ENCODE data around the gene MEP1A. TPM values are rescaled to one million over a fixed set of nuclear protein-coding genes. Genes with fewer than 3 reads are reported as not detected.
"Not testable (repeated sequence)": the region's sequence is repeated elsewhere in the genome, so short reads cannot be mapped to it uniquely, and the experiment has no call there.

Gene MEP1A
- total and polyA plus RNA-seq, 2 of the 4 experiments (the other 2 are of a cell fraction): not detected

DNA sequence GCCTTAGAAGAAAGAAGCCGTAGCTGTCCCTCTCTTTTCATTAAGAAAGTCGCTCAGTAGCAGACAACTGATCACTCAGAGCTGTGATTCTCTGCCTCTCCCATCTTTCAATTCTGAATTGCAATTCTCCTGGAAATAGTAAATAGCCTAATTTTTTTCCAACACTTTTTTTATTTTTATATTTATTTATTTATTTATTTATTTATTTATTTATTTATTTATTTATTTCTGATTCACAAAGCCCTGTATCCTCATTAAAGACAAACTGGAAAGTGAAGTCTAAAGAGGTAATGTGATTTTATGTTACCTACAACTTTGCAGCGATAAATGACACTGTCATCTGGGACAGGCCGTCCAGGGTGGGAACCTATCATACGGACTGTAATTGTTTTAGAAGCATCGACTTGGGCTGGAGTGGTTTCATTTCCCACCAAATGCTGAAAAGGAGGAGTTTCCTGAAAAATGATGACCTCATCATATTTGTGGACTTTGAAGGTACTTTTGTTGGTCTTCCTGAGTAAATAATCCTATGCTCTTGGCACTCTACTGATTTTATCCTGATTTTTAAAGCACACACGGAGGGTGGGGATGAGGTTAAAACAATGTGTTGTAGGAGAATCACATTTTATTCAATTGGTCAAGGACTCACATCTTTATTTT is 41.2 kb downstream of the MEP1A start:
- H3K27ac ChIP-seq (ENCODE audit: insufficient read depth, low read length); intact Hi-C loops (cut with micrococcal nuclease); H3K23ac ChIP-seq (ENCODE audit: low read depth, low read length): not testable (repeated sequence)

GRCh38 chr6:46834991-46835390 is 41.8 kb downstream of the MEP1A start:
- H4K20me1 ChIP-seq (ENCODE audit: insufficient read depth, low read length); CTCF ChIA-PET; H3K18ac ChIP-seq (ENCODE audit: low read depth, low read length); H2AFZ ChIP-seq (replicated peaks; ENCODE audit: low read length, poor library complexity); H3K27ac ChIP-seq (ENCODE audit: insufficient read depth, low read length); H2AK9ac ChIP-seq (replicated peaks; ENCODE audit: low read depth, low read length, poor library complexity); H3K23ac ChIP-seq (ENCODE audit: low read depth, low read length); H2BK5ac ChIP-seq (ENCODE audit: low read depth, low read length, poor library complexity, severe bottlenecking); H3K4ac ChIP-seq (ENCODE audit: low read depth, low read length); H2BK15ac ChIP-seq (ENCODE audit: low read depth, low read length); H2BK20ac ChIP-seq (ENCODE audit: low read depth, low read length); H3K4me2 ChIP-seq (ENCODE audit: low read depth, low read length); H3K14ac ChIP-seq (replicated peaks; ENCODE audit: low read depth, low read length); H3K9me1 ChIP-seq (ENCODE audit: insufficient read depth, low read length); H2AK5ac ChIP-seq (ENCODE audit: low read depth, low read length); H3K79me1 ChIP-seq (ENCODE audit: low read depth in 1 of 2, low read length in 2 of 2); H3K36me3 ChIP-seq (ENCODE audit: control insufficient read depth, insufficient read depth, low read length); H3K4me3 ChIP-seq (ENCODE audit: insufficient read depth, low read depth, low read length); H4K5ac ChIP-seq (ENCODE audit: low read depth, low read length); POLR2A ChIA-PET (ENCODE audit: unreplicated experiment); H4K91ac ChIP-seq (ENCODE audit: insufficient read depth, low read depth, low read length); H3K9ac ChIP-seq (ENCODE audit: low read depth, low read length); H3K4me1 ChIP-seq (ENCODE audit: control insufficient read depth, insufficient read depth, low read length); H3K27me3 ChIP-seq (ENCODE audit: control insufficient read depth, insufficient read depth, low read length); H4K8ac ChIP-seq (ENCODE audit: low read depth in 2 of 2, low read length in 2 of 2); intact Hi-C loops (cut with micrococcal nuclease); H3K9me3 ChIP-seq (ENCODE audit: control insufficient read depth, insufficient read depth, low read length); dilution Hi-C loops (cut with HindIII; ENCODE audit: low sequenced_read_pairs, unreplicated experiment); H2BK120ac ChIP-seq (ENCODE audit: low read depth, low read length); DNase-seq; BruUV-seq (replicated peaks); H3K56ac ChIP-seq (ENCODE audit: extremely low read depth, insufficient read depth, low read length); ATAC-seq (ENCODE audit: low read depth): not testable (repeated sequence)
- in situ Hi-C loops (cut with MboI; ENCODE audit: low sequenced_read_pairs): loop anchor here (25.0 kb wide), 1 partner anchor 477 kb away; the partner anchor contains the start of gene TNFRSF21
- WGBS, 2 experiments (ENCODE audit: extremely low coverage in 2 of 2, insufficient read length in 1 of 2): 85% methylated on average over 2 of the region's 2 CpGs; no CpG with 5 or more reads in 1 of the 2 experiments

More for the DNA sequence above, 41.2 kb downstream of the MEP1A start:
- H4K8ac ChIP-seq (ENCODE audit: low read depth in 2 of 2, low read length in 2 of 2); H2BK20ac ChIP-seq (ENCODE audit: low read depth, low read length); CTCF ChIA-PET; dilution Hi-C loops (cut with HindIII; ENCODE audit: low sequenced_read_pairs, unreplicated experiment); H2AFZ ChIP-seq (replicated peaks; ENCODE audit: low read length, poor library complexity); H2AK5ac ChIP-seq (ENCODE audit: low read depth, low read length); H3K56ac ChIP-seq (ENCODE audit: extremely low read depth, insufficient read depth, low read length); BruUV-seq (replicated peaks); POLR2A ChIA-PET (ENCODE audit: unreplicated experiment); H2BK5ac ChIP-seq (ENCODE audit: low read depth, low read length, poor library complexity, severe bottlenecking); H2AK9ac ChIP-seq (replicated peaks; ENCODE audit: low read depth, low read length, poor library complexity); H3K4me1 ChIP-seq (ENCODE audit: control insufficient read depth, insufficient read depth, low read length); H3K9me1 ChIP-seq (ENCODE audit: insufficient read depth, low read length); H3K36me3 ChIP-seq (ENCODE audit: control insufficient read depth, insufficient read depth, low read length); H3K14ac ChIP-seq (replicated peaks; ENCODE audit: low read depth, low read length); H2BK120ac ChIP-seq (ENCODE audit: low read depth, low read length); H3K4ac ChIP-seq (ENCODE audit: low read depth, low read length); H4K91ac ChIP-seq (ENCODE audit: insufficient read depth, low read depth, low read length); H3K9me3 ChIP-seq (ENCODE audit: control insufficient read depth, insufficient read depth, low read length); DNase-seq; H4K5ac ChIP-seq (ENCODE audit: low read depth, low read length); H2BK15ac ChIP-seq (ENCODE audit: low read depth, low read length); H4K20me1 ChIP-seq (ENCODE audit: insufficient read depth, low read length); H3K4me2 ChIP-seq (ENCODE audit: low read depth, low read length); H3K27me3 ChIP-seq (ENCODE audit: control insufficient read depth, insufficient read depth, low read length); H3K18ac ChIP-seq (ENCODE audit: low read depth, low read length); H3K9ac ChIP-seq (ENCODE audit: low read depth, low read length); H3K79me1 ChIP-seq (ENCODE audit: low read depth in 1 of 2, low read length in 2 of 2); H3K4me3 ChIP-seq (ENCODE audit: insufficient read depth, low read depth, low read length); ATAC-seq (ENCODE audit: low read depth): not testable (repeated sequence)
- WGBS, 2 experiments (ENCODE audit: extremely low coverage in 2 of 2, insufficient read length in 1 of 2): no CpG with 5 or more reads among the region's 7 CpGs
- TF ChIP-seq MAFK (IDR thresholded peaks at IDR 0.05; ENCODE audit: low read depth, low read length): peak; percentile 96
- in situ Hi-C loops (cut with MboI; ENCODE audit: low sequenced_read_pairs): loop anchor here (25.0 kb wide), 1 partner anchor 478 kb away; the partner anchor contains the start of gene TNFRSF21

Data from IMR-90 (cell line).